ENCODE results near the gene BAZ1B. TPM values are rescaled to one million over a fixed set of nuclear protein-coding genes. Genes with fewer than 3 reads are reported as not detected.
A peak's percentile ranks its signal among the peaks of the same experiment; 100 is the strongest.

BAZ1B gene
- total and polyA plus RNA-seq, 9 of the 15 experiments (the other 6 are each of a cell fraction or from before 2014, with no cell fraction given) = 15.0 to 134 (median 79.5) TPM

DNA sequence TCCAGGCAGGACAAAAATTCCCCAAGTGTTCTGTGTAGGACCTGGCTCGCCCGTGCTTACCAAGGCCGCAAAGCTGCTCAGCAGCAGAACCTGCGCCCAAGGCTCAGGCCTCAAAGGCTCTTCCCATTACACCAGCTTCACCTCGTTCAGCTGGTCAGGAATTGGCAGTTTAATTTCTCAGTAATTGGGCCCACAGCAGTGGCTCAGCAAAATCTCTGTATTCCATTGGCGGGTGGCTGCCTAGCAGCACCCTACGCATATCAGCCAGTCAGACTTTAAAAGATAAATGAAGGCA, 82.7 kb downstream of the BAZ1B start (continued):
- TF ChIP-seq, protein P1, sequence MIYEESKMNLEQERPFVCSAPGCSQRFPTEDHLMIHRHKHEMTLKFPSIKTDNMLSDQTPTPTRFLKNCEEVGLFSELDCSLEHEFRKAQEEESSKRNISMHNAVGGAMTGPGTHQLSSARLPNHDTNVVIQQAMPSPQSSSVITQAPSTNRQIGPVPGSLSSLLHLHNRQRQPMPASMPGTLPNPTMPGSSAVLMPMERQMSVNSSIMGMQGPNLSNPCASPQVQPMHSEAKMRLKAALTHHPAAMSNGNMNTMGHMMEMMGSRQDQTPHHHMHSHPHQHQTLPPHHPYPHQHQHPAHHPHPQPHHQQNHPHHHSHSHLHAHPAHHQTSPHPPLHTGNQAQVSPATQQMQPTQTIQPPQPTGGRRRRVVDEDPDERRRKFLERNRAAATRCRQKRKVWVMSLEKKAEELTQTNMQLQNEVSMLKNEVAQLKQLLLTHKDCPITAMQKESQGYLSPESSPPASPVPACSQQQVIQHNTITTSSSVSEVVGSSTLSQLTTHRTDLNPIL (CRISPR knock-in tag; IDR thresholded peaks at IDR 0.05) = no peak
- TF ChIP-seq TOE1 (IDR thresholded peaks at IDR 0.05; ENCODE audit: borderline replicate concordance) (no peak), TOE1 (CRISPR knock-in tag; IDR thresholded peaks at IDR 0.05; ENCODE audit: borderline replicate concordance, low read depth) (no peak)
- TF ChIP-seq, protein P2, sequence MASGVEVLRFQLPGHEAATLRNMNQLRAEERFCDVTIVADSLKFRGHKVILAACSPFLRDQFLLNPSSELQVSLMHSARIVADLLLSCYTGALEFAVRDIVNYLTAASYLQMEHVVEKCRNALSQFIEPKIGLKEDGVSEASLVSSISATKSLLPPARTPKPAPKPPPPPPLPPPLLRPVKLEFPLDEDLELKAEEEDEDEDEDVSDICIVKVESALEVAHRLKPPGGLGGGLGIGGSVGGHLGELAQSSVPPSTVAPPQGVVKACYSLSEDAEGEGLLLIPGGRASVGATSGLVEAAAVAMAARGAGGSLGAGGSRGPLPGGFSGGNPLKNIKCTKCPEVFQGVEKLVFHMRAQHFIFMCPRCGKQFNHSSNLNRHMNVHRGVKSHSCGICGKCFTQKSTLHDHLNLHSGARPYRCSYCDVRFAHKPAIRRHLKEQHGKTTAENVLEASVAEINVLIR (CRISPR knock-in tag; IDR thresholded peaks at IDR 0.05) = no peak

DNA sequence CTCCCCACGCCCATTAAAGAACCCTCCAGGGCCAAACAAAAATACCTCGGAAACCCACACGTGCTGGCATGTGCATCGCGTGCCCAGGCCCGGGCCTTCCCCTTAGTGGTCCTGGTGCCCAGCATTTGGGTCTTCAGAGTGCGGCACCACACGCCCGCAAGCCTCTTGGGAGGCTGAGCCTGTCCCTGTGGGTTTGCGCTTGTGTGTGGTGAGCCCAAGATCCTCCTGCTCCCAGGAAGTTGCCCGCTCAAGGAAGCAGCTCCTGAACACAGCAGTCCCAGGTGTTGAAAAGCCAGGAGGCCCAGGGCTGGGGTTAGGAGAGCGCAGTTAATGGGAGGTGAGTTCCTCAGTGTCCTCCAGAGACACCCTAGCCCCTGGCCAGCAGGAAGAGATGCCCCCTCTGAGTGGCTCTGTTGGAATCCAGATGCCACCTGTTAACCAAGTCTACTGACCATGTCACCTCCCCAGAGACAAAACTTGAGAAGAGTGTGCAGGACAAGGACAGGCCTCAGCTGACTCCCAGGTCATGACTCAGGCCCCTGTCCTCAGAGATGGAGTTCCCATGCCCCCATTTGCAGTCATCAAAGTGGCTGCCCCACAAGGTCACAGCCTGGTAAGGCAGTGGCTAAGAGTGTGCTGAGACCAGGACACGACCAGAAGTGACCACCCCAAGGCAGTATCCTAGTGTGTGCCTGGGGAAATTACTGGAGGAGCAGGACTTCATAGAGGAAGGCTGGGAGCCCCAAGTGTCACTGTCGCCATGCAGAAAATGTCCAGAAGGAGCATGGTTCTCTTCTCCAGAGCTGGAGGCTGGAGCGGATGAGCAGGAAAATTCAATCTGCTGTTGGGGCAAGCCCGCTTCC, 83.3 kb downstream of the BAZ1B start:
- Histone ChIP-seq H3K36me3 (ENCODE audit: control insufficient read depth, insufficient read depth, low read length) (peaks cover 48% of the 10 kb centered on the region), H4K20me1 (replicated peaks; ENCODE audit: control insufficient read depth, insufficient read depth, low read length) (peaks cover 7% of the 10 kb centered on the region; the same call in 1 of the 2 replicates), H3K9ac (ENCODE audit: insufficient read depth in 1 of 2, low read depth in 2 of 2, low read length in 2 of 2) (no peak overlapping the region; a peak in 1 of 4 replicates), H3K4me1 (replicated peaks in 1 of 2; ENCODE audit: control insufficient read depth in 2 of 2, insufficient read depth in 2 of 2, low read length in 2 of 2) (peaks cover 0 to 36% of the 10 kb centered on the region in 2 experiments; a peak in 2 of 5 replicates), H3K79me2 (ENCODE audit: control insufficient read depth, insufficient read depth, low read length) (no peaks in the 10 kb centered on the region), H3K27ac (ENCODE audit: extremely low read depth, low read depth, low read length) (no peak overlapping the region), H3K27me3 (ENCODE audit: control insufficient read depth in 2 of 2, insufficient read depth in 2 of 2, low read length in 2 of 2) (no peaks in the 10 kb centered on the region), H3K4me2 (ENCODE audit: insufficient read depth, low read length) (no peak overlapping the region), H3K9me3 (replicated peaks; ENCODE audit: control insufficient read depth, insufficient read depth, low read depth, low read length) (no peaks in the 10 kb centered on the region), H3K4me3 (no peak overlapping the region), H2AFZ (ENCODE audit: low read depth, low read length) (no peak overlapping the region), H3K9me1 (ENCODE audit: control insufficient read depth, insufficient read depth, low read length) (no peaks in the 10 kb centered on the region)
- ATAC-seq (peak; percentile 43), DNase-seq (ENCODE audit: extremely low read depth in 1 of 4, low spot score in 3 of 4) (no peak), FAIRE-seq (peak; percentile 56)
- in situ Hi-C loops (cut with MboI) = loop anchor here (25.0 kb wide), 1 partner anchor 1949 kb away; the partner anchor contains the start of gene TRIM73
- BruUV-seq (replicated peaks) = no TSS peak
- WGBS (ENCODE audit: insufficient coverage, low coverage, missing lambda C conversion rate) = 75% methylated on average over 16 of the region's 16 CpGs
- ChIA-PET POLR2A (interaction anchor here (0.6 to 1.4 kb wide), 2 partner anchors 16 to 110 kb away, joined by 4 to 7 read pairs; no protein-coding TSS in a partner anchor), CTCF (ENCODE audit: low intra/inter-chr PET ratio) (no interaction called here)
- intact Hi-C loops (cut with micrococcal nuclease) = loop anchor here (5.0 kb wide), 2 partner anchors 96 to 116 kb away; no protein-coding TSS in a partner anchor
- TF ChIP-seq ATF1 (CRISPR knock-in tag; IDR thresholded peaks at IDR 0.05) = no peak
- TF ChIP-seq ATF1 (tag; IDR thresholded peaks at IDR 0.05) = no peak
- TF ChIP-seq PHB2 (IDR thresholded peaks at IDR 0.05; ENCODE audit: low read depth) = no peak
- TF ChIP-seq TRIM28 (IDR thresholded peaks at IDR 0.05) = no peak
- no peak for TF ChIP-seq MCM7 (IDR thresholded peaks at IDR 0.05)
- TF ChIP-seq, protein P3, sequence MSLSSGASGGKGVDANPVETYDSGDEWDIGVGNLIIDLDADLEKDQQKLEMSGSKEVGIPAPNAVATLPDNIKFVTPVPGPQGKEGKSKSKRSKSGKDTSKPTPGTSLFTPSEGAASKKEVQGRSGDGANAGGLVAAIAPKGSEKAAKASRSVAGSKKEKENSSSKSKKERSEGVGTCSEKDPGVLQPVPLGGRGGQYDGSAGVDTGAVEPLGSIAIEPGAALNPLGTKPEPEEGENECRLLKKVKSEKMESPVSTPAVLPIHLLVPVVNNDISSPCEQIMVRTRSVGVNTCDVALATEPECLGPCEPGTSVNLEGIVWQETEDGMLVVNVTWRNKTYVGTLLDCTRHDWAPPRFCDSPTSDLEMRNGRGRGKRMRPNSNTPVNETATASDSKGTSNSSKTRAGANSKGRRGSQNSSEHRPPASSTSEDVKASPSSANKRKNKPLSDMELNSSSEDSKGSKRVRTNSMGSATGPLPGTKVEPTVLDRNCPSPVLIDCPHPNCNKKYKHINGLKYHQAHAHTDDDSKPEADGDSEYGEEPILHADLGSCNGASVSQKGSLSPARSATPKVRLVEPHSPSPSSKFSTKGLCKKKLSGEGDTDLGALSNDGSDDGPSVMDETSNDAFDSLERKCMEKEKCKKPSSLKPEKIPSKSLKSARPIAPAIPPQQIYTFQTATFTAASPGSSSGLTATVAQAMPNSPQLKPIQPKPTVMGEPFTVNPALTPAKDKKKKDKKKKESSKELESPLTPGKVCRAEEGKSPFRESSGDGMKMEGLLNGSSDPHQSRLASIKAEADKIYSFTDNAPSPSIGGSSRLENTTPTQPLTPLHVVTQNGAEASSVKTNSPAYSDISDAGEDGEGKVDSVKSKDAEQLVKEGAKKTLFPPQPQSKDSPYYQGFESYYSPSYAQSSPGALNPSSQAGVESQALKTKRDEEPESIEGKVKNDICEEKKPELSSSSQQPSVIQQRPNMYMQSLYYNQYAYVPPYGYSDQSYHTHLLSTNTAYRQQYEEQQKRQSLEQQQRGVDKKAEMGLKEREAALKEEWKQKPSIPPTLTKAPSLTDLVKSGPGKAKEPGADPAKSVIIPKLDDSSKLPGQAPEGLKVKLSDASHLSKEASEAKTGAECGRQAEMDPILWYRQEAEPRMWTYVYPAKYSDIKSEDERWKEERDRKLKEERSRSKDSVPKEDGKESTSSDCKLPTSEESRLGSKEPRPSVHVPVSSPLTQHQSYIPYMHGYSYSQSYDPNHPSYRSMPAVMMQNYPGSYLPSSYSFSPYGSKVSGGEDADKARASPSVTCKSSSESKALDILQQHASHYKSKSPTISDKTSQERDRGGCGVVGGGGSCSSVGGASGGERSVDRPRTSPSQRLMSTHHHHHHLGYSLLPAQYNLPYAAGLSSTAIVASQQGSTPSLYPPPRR (CRISPR knock-in tag; IDR thresholded peaks at IDR 0.05; ENCODE audit: borderline replicate concordance) = no peak
- TF ChIP-seq ILK (tag; IDR thresholded peaks at IDR 0.05; ENCODE audit: borderline replicate concordance, low read depth) = no peak
- peak; percentile 79 for TF ChIP-seq POLR2G (IDR thresholded peaks at IDR 0.05; ENCODE audit: low read depth, low read length)
- 0 out of 2 replicates have a peak, but pooled peaks have one; percentile 50 for TF ChIP-seq POLR2A (conservative IDR thresholded peaks at IDR 0.05)
- peak; percentile 26; the same call in 1 of the 2 replicates for TF ChIP-seq POLR2AphosphoS5 (IDR thresholded peaks at IDR 0.05; ENCODE audit: control insufficient read depth, insufficient read depth, low read depth, low read length)
